Activated CD4-positive, alpha-beta memory T cell treated with anti-CD3 and anti-CD28 coated beads, Interleukin-2, amount 10 ng/mL, durations not matched to agents 7 days and 5 days (primary cell): ENCODE measurements around the gene ETNK2. TPM values are rescaled to one million over a fixed set of nuclear protein-coding genes. Genes with fewer than 3 reads are reported as not detected.
"Not testable (repeated sequence)": the region's sequence is repeated elsewhere in the genome, so short reads cannot be mapped to it uniquely, and the experiment has no call there.

Experiments
- CTCF ChIA-PET: fragments of 350-600 bp; sonication (Branson Sonifier 250); formaldehyde crosslinking; loops from one replicate; lab custom pipeline; 2021; ENCODE audit warnings: antibody characterized with exemption, inconsistent platforms; lab: Charles Lee
- POLR2A ChIA-PET: fragments of 350-600 bp; sonication (Branson Sonifier 250); formaldehyde crosslinking; loops from one replicate; lab custom pipeline; 2021; ENCODE audit warnings: antibody characterized with exemption; lab: Charles Lee
- DNase-seq: peaks from one replicate; pipeline ENCODE4 v3.0.0-alpha.2; 2020
- H3K27ac Mint-ChIP-seq: one replicate; pipeline ENCODE4 v1.8.0; 2021; ENCODE audit warnings: mild to moderate bottlenecking, mixed read lengths
- H3K27me3 Mint-ChIP-seq: one replicate; pipeline ENCODE4 v1.8.0; 2021; ENCODE audit warnings: mixed read lengths
- H3K36me3 Mint-ChIP-seq: one replicate; pipeline ENCODE4 v1.8.0; 2021; ENCODE audit warnings: low read depth, mixed read lengths
- H3K4me1 Mint-ChIP-seq: one replicate; pipeline ENCODE4 v1.8.0; 2021; ENCODE audit warnings: mixed read lengths
- H3K4me3 Mint-ChIP-seq: one replicate; pipeline ENCODE4 v1.8.0; 2021; ENCODE audit warnings: mild to moderate bottlenecking, mixed read lengths
- H3K9me3 Mint-ChIP-seq: one replicate; pipeline ENCODE4 v1.8.0; 2021; ENCODE audit warnings: mixed read lengths
- total RNA-seq, 2 experiments: library from RNA; stranded (reverse); gene quantifications; one replicate each; pipeline ENCODE4 v1.2.3, GENCODE V29; 2021

The ETNK2 gene
- total RNA-seq, 2 experiments from 2014 or later: 0.08 to 0.18 TPM

- ChIA-PET CTCF (no interaction called here), POLR2A (no interaction called here)
- no peak overlapping the region for H3K4me3 Mint-ChIP-seq
- no peak overlapping the region for H3K27ac Mint-ChIP-seq
- no peaks in the 10 kb centered on the region for H3K36me3 Mint-ChIP-seq
- no peaks in the 10 kb centered on the region for H3K9me3 Mint-ChIP-seq
- H3K4me1 Mint-ChIP-seq: peaks cover 4% of the 10 kb centered on the region
- DNase-seq: no peak
- H3K27me3 Mint-ChIP-seq: no peaks in the 10 kb centered on the region
Measured at GRCh38 chr1:204093781-204094180, 58.1 kb downstream of the ETNK2 start.

DNA sequence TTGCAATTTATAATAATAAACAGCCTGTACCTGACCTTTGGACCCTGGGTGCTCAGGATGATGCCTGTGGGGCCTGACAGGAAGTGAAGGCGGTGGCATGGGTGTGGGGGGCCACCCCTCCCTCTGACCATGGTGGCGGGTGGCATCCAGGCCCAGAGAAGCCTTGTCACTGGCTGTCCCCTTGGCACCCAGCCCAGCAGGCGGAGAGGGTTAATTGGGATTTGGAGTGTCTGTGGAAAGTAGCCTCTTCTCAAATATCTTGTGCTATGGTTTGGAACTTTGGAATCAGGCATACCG, 58.5 kb downstream of the ETNK2 start:
- no peaks in the 10 kb centered on the region for H3K27me3 Mint-ChIP-seq
- no peak overlapping the region for H3K4me3 Mint-ChIP-seq
- ChIA-PET POLR2A (no interaction called here), CTCF (no interaction called here)
- H3K27ac Mint-ChIP-seq: no peak overlapping the region
- H3K4me1 Mint-ChIP-seq: peaks cover 4% of the 10 kb centered on the region
- no peak for DNase-seq
- no peaks in the 10 kb centered on the region for H3K36me3 Mint-ChIP-seq
- H3K9me3 Mint-ChIP-seq: no peaks in the 10 kb centered on the region

DNA sequence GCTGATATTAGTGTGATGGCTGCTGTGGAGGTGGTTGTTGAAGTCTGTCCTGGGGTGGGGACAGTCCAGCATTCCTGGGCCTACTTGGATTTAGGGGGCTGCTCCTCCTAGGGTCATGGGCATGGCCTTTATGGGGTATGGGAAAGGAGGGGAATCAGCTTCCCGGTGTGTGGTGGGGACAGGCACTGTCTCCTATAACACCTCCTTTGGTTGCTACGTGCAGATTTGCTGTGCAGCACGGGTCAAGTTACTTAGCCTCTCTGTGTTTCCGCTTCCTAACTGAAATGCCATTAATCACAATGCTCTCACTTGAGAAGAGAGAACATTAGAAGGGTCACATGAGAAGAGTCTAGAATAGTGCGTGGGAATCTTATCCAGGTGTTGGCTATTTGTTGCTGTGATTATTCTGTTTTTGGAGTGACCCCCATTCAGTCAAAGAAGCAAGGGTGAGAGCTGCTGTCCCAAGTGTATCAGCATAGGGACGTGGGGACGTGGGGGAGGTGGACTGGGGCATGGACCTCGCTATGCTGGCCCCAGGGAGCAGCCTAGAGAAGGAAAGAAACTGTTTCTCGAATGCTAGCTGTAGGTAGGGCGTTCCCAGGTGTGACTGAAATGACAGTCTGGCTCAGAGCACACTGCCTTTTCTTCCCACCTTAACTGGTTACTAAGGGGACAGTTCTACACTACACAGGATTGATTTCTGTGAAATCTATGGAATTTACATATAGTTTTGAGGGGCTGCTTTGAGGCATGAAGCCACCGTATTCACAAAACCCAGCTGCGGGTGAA, 59.0 kb downstream of the ETNK2 start:
- H3K27ac Mint-ChIP-seq: no peak overlapping the region
- CTCF ChIA-PET: no interaction called here
- no peaks in the 10 kb centered on the region for H3K27me3 Mint-ChIP-seq
- POLR2A ChIA-PET: no interaction called here
- no peaks in the 10 kb centered on the region for H3K36me3 Mint-ChIP-seq
- peaks cover 4% of the 10 kb centered on the region for H3K4me1 Mint-ChIP-seq
- no peak for DNase-seq
- no peaks in the 10 kb centered on the region for H3K9me3 Mint-ChIP-seq
- no peak overlapping the region for H3K4me3 Mint-ChIP-seq

- ChIA-PET CTCF (interaction anchor here (1.5 kb wide), 1 partner anchor 36 kb away, joined by 5 read pairs; no protein-coding TSS in a partner anchor), POLR2A (no interaction called here)
- H3K9me3 Mint-ChIP-seq: no peaks in the 10 kb centered on the region
- no peak overlapping the region for H3K4me3 Mint-ChIP-seq
- H3K27ac Mint-ChIP-seq: no peak overlapping the region
- H3K4me1 Mint-ChIP-seq: peaks cover 8% of the 10 kb centered on the region
- no peaks in the 10 kb centered on the region for H3K27me3 Mint-ChIP-seq
- no peaks in the 10 kb centered on the region for H3K36me3 Mint-ChIP-seq
- no peak for DNase-seq
Measured at GRCh38 chr1:204091787-204092312, 60.0 kb downstream of the ETNK2 start.

DNA sequence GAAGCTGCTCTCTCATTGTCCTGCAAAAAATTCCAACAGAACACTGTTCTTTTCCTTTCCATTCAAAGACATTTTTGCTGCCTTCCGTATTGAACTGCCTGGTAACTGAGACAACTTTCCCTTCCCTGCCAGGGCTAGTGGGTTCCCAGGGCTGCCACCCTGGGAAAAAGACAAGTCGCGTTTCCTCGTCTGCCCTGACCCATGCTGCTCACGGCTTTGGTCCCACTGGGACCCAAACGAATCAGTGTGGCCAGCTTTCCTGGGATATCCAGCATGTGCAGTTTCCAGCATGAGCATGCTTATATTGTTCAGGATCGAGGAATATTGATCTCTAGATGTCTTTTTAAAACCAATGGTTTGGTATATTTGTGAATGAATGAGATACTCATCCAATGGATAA, 60.8 kb downstream of the ETNK2 start:
- POLR2A ChIA-PET: interaction anchor here (0.7 kb wide), 1 partner anchor 334 kb away, joined by 3 read pairs; no protein-coding TSS in a partner anchor
- no peaks in the 10 kb centered on the region for H3K36me3 Mint-ChIP-seq
- H3K9me3 Mint-ChIP-seq: no peaks in the 10 kb centered on the region
- H3K4me3 Mint-ChIP-seq: no peak overlapping the region
- CTCF ChIA-PET: interaction anchor here (1.5 kb wide), 1 partner anchor 37 kb away, joined by 5 read pairs; no protein-coding TSS in a partner anchor
- H3K27me3 Mint-ChIP-seq: no peaks in the 10 kb centered on the region
- H3K4me1 Mint-ChIP-seq: peaks cover 8% of the 10 kb centered on the region
- H3K27ac Mint-ChIP-seq: no peak overlapping the region
- DNase-seq: no peak

GRCh38 chr1:204090132-204090531, 61.7 kb downstream of the ETNK2 start:
- H3K27me3 Mint-ChIP-seq, H3K27ac Mint-ChIP-seq, DNase-seq, CTCF ChIA-PET, H3K36me3 Mint-ChIP-seq, POLR2A ChIA-PET, H3K9me3 Mint-ChIP-seq, H3K4me3 Mint-ChIP-seq, H3K4me1 Mint-ChIP-seq: not testable (repeated sequence)

- ChIA-PET POLR2A (no interaction called here), CTCF (no interaction called here)
- H3K27ac Mint-ChIP-seq: no peak overlapping the region
- no peak for DNase-seq
- H3K36me3 Mint-ChIP-seq: no peaks in the 10 kb centered on the region
- H3K27me3 Mint-ChIP-seq: no peaks in the 10 kb centered on the region
- H3K9me3 Mint-ChIP-seq: no peaks in the 10 kb centered on the region
- H3K4me3 Mint-ChIP-seq: no peak overlapping the region
- peaks cover 8% of the 10 kb centered on the region for H3K4me1 Mint-ChIP-seq
Measured at GRCh38 chr1:204089044-204089751, 62.6 kb downstream of the ETNK2 start.

DNA sequence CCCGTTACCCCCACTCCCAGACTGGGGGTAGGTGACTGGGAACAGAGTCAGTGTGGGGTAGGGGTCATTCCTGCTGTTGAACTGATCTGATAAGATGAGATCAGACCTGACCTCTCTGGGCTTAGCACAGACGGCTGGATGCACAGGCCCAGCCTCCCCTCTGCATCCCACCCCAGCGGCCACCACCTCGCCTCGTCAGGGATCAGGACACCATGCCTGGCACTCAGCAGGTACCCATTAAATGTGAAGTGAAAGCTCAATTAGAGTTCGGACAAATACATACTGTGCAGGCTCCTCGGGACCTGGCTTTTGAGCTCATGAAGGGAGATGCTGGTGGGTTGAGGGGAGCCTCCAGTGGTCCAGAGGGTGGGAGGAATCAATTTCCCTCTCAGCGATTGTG, 63.2 kb downstream of the ETNK2 start:
- H3K27ac Mint-ChIP-seq: peak overlapping the region; percentile 2
- no peak overlapping the region for H3K4me3 Mint-ChIP-seq
- H3K9me3 Mint-ChIP-seq: no peaks in the 10 kb centered on the region
- H3K36me3 Mint-ChIP-seq: no peaks in the 10 kb centered on the region
- H3K27me3 Mint-ChIP-seq: no peaks in the 10 kb centered on the region
- no peak for DNase-seq
- H3K4me1 Mint-ChIP-seq: peaks cover 8% of the 10 kb centered on the region
- ChIA-PET CTCF (no interaction called here), POLR2A (no interaction called here)

GRCh38 chr1:204087893-204088528, 63.8 kb downstream of the ETNK2 start:
- no peaks in the 10 kb centered on the region for H3K36me3 Mint-ChIP-seq
- DNase-seq: no peak
- ChIA-PET POLR2A (no interaction called here), CTCF (no interaction called here)
- H3K27ac Mint-ChIP-seq: peak overlapping the region; percentile 55
- no peaks in the 10 kb centered on the region for H3K27me3 Mint-ChIP-seq
- no peak overlapping the region for H3K4me3 Mint-ChIP-seq
- peaks cover 5% of the 10 kb centered on the region for H3K4me1 Mint-ChIP-seq
- H3K9me3 Mint-ChIP-seq: no peaks in the 10 kb centered on the region

DNA sequence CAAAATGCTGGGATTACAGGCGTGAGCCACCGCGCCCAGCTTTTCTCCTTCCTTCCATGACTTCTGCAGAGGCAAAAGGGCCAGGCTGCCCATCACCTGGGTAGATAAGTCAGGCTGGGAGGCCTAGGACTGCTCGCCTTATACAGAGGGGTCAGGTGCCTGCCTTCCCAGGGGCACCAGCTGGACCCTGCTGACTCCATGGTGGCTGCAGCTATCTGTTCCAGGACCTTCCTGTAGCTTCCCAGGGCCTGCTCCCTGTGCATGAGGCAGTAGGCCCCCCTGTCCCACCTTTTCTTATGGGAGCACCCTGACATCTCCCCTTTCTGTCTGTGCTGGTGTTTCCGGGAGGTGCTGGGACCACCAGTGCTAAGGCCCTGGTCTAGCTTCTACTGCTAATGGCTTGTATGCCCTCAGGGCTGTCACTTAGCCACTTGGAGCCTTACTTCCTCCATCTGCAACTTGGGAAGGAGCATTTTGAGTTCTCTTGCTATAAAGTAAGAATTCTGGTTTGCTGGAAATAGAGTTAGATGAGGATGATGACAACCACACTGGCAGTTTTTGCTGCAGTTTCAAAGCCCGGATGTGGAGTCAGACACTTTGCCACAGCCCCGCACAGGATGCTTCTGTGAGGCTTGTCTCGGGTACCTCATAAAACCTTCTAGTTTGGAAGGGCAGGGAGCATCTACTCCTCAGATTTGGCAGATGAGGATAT, 64.5 kb downstream of the ETNK2 start:
- Mint-ChIP-seq H3K4me3 (no peak overlapping the region), H3K9me3 (no peaks in the 10 kb centered on the region), H3K27ac (peak overlapping the region; percentile 55), H3K36me3 (no peaks in the 10 kb centered on the region), H3K27me3 (no peaks in the 10 kb centered on the region), H3K4me1 (peaks cover 5% of the 10 kb centered on the region)
- peak; percentile 29 for DNase-seq
- ChIA-PET POLR2A (no interaction called here), CTCF (interaction anchor here (0.5 kb wide), 1 partner anchor 17 kb away, joined by 3 read pairs; no protein-coding TSS in a partner anchor)

DNA sequence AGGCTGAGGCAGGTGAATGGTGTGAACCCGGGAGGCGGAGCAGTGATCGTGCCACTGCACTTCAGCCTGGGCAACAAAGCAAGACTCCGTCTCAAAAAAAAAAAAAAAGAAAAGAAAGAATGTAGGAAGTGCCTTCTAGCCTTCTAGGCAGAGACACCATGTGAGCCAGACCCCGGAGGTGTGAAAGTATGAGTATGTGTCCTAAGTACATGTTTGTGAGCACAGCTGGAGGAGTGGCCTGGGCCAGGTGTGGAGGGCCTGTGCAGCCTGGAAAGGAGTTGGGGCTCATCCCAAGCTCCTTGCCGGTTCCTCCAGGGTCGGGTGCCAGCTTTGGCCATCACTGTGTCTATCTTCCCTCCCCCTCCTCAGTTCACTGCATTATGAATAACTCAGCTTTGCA, 66.0 kb downstream of the ETNK2 start:
- CTCF ChIA-PET: no interaction called here
- H3K4me1 Mint-ChIP-seq: peaks cover 5% of the 10 kb centered on the region
- H3K4me3 Mint-ChIP-seq: no peak overlapping the region
- no peak overlapping the region for H3K27ac Mint-ChIP-seq
- H3K9me3 Mint-ChIP-seq: no peaks in the 10 kb centered on the region
- H3K27me3 Mint-ChIP-seq: no peaks in the 10 kb centered on the region
- POLR2A ChIA-PET: no interaction called here
- DNase-seq: no peak
- H3K36me3 Mint-ChIP-seq: no peaks in the 10 kb centered on the region

DNA sequence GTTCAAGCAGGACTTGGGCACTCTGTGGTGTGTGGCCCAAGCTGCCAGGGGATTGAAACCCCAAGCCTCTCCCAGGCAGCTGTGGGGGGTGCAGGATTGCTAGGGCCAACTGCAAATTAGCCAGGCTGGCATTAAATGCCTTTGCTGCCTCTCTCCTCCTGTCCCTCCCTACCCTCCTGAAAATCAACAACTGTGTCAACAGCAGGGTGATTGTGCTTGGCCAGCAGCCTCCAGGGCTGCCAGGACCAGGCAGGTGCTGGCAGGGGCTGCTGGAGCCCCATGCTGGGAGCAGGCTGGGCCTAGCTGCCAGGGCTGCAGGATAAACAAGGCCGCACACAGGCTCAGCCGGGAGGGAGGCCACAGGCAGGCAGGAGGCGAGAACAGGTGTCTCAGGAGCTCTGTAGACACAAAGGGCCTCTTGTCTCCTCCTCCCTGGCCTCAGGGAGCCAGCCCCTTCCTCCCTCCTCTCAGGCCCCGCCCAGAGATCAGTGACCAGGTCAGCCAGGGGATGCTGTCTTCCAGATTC, 67.5 kb downstream of the ETNK2 start:
- POLR2A ChIA-PET: no interaction called here
- no peak overlapping the region for H3K27ac Mint-ChIP-seq
- CTCF ChIA-PET: no interaction called here
- no peaks in the 10 kb centered on the region for H3K9me3 Mint-ChIP-seq
- DNase-seq: no peak
- H3K4me3 Mint-ChIP-seq: no peak overlapping the region
- H3K36me3 Mint-ChIP-seq: no peaks in the 10 kb centered on the region
- H3K27me3 Mint-ChIP-seq: no peaks in the 10 kb centered on the region
- H3K4me1 Mint-ChIP-seq: peaks cover 9% of the 10 kb centered on the region
